ENCODE data around the gene RALGAPA2. TPM values are rescaled to one million over a fixed set of nuclear protein-coding genes. Genes with fewer than 3 reads are reported as not detected.

RALGAPA2 gene
- total RNA-seq, 1 donor from 2014 or later = 21.0 TPM

DNA sequence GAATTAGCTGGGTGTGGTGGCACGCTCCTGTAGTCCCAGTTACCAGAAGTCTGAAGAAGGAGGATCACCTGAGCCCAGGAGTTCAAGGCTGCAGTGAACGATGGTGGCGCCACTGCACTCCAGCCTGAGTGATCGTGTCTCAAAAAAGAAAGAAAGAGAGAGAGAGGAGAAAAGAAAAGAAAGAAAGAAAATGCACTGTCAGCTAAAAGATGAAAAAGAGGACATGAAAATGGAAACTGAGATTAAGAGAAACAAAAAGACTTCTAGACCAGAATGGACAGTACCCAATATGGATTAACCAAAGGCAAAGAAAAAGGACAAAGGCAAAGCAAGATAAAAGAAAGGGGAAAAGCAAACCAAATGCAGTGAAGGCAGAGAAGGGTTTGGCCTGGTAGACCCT lies 9.0 kb upstream of the RALGAPA2 start:
- no peaks in the 10 kb centered on the region for H3K9me3 ChIP-seq (replicated peaks)
- TF ChIP-seq, protein P1, sequence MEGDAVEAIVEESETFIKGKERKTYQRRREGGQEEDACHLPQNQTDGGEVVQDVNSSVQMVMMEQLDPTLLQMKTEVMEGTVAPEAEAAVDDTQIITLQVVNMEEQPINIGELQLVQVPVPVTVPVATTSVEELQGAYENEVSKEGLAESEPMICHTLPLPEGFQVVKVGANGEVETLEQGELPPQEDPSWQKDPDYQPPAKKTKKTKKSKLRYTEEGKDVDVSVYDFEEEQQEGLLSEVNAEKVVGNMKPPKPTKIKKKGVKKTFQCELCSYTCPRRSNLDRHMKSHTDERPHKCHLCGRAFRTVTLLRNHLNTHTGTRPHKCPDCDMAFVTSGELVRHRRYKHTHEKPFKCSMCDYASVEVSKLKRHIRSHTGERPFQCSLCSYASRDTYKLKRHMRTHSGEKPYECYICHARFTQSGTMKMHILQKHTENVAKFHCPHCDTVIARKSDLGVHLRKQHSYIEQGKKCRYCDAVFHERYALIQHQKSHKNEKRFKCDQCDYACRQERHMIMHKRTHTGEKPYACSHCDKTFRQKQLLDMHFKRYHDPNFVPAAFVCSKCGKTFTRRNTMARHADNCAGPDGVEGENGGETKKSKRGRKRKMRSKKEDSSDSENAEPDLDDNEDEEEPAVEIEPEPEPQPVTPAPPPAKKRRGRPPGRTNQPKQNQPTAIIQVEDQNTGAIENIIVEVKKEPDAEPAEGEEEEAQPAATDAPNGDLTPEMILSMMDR (IDR thresholded peaks at IDR 0.05; ENCODE audit: borderline replicate concordance) = no peak
- H3K4me3 ChIP-seq = no peak overlapping the region
- DNase-seq = no peak
- no peaks in the 10 kb centered on the region for H3K27me3 ChIP-seq (ENCODE audit: low read depth)
- no peaks in the 10 kb centered on the region for H3K36me3 ChIP-seq
- no peaks in the 10 kb centered on the region for H3K4me1 ChIP-seq
- no peak overlapping the region for H3K27ac ChIP-seq (replicated peaks)
- intact Hi-C loops (cut with micrococcal nuclease) = no loop called here

- TF ChIP-seq, protein P1 (IDR thresholded peaks at IDR 0.05; ENCODE audit: borderline replicate concordance) = no peak
- intact Hi-C loops (cut with micrococcal nuclease) = no loop called here
- H3K27ac ChIP-seq (replicated peaks) = no peak overlapping the region
- H3K27me3 ChIP-seq (ENCODE audit: low read depth) = no peaks in the 10 kb centered on the region
- no peaks in the 10 kb centered on the region for H3K9me3 ChIP-seq (replicated peaks)
- H3K4me3 ChIP-seq = no peak overlapping the region
- DNase-seq = no peak
- no peaks in the 10 kb centered on the region for H3K4me1 ChIP-seq
- no peaks in the 10 kb centered on the region for H3K36me3 ChIP-seq
These were observed 7.7 kb upstream of the RALGAPA2 start for GRCh38 chr20:20720158-20720557.

DNA sequence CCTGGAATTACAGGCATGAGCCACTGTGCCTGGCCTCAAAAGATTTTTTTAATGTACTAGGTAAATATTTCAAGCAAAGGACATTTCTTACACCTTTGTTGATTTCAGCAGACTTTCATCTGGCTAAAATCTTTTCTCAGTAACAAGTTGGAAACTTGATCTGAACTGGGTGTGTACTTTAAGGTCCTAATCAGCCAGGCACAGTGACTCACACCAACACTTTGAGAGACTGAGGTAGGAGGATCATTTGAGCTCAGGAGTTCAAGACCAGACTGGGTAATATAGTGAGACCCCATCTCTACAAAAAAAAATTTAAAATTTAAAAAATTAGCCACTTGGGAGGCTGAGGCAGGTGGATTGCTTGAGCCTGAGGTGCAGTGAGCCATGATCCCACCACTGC lies 7.0 kb upstream of the RALGAPA2 start:
- H3K27me3 ChIP-seq (ENCODE audit: low read depth) = no peaks in the 10 kb centered on the region
- TF ChIP-seq, protein P1 (IDR thresholded peaks at IDR 0.05; ENCODE audit: borderline replicate concordance) = no peak
- no peaks in the 10 kb centered on the region for H3K36me3 ChIP-seq
- H3K9me3 ChIP-seq (replicated peaks) = no peaks in the 10 kb centered on the region
- no peak overlapping the region for H3K27ac ChIP-seq (replicated peaks)
- intact Hi-C loops (cut with micrococcal nuclease) = no loop called here
- no peak overlapping the region for H3K4me3 ChIP-seq
- no peaks in the 10 kb centered on the region for H3K4me1 ChIP-seq
- DNase-seq = no peak

- H3K36me3 ChIP-seq = no peaks in the 10 kb centered on the region
- intact Hi-C loops (cut with micrococcal nuclease) = no loop called here
- H3K27me3 ChIP-seq (ENCODE audit: low read depth) = no peaks in the 10 kb centered on the region
- peak overlapping the region; percentile 93 for H3K4me3 ChIP-seq
- no peaks in the 10 kb centered on the region for H3K9me3 ChIP-seq (replicated peaks)
- TF ChIP-seq, protein P1 (IDR thresholded peaks at IDR 0.05; ENCODE audit: borderline replicate concordance) = no peak
- peak overlapping the region; percentile 95 for H3K27ac ChIP-seq (replicated peaks)
- H3K4me1 ChIP-seq = peaks cover 36% of the 10 kb centered on the region
- DNase-seq = no peak
These were observed 861 bp upstream of the RALGAPA2 start for GRCh38 chr20:20713244-20713765.

DNA sequence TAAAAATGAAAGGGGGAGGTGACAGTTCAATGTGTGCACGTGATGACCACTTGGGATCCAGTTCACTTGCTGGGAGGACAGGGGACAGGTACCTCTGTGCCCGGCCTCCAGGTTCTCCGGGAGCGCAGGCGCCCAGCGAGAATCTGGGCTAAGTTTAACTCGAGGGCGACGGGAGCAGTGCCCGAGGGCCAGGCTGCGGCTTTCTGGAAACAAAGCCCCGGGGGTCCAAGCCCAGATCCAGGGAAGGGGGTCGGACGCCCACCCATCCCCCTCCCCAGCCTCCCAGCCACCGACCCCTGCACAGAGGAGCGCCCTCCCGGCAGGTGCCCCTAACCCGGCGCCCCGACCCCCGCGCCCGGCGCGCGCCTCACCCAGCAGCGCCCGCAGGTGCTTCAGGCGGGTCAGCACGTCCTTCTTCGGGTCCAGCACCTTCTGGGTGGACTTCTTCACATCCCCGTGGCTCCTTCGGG lies 405 bp downstream of the RALGAPA2 start:
- no peaks in the 10 kb centered on the region for H3K27me3 ChIP-seq (ENCODE audit: low read depth)
- no peak for DNase-seq
- H3K9me3 ChIP-seq (replicated peaks) = no peaks in the 10 kb centered on the region
- peaks cover 44% of the 10 kb centered on the region for H3K4me1 ChIP-seq
- intact Hi-C loops (cut with micrococcal nuclease) = no loop called here
- H3K36me3 ChIP-seq = no peaks in the 10 kb centered on the region
- TF ChIP-seq, protein P1 (IDR thresholded peaks at IDR 0.05; ENCODE audit: borderline replicate concordance) = no peak
- peak overlapping the region; percentile 93 for H3K4me3 ChIP-seq
- H3K27ac ChIP-seq (replicated peaks) = peak overlapping the region; percentile 95
